HL-60 (cell line): ENCODE results near the gene KLK7.

Source experiments
- GABPA ChIP-seq: IDR thresholded peaks from 2 replicates; pipeline ENCODE4 v1.6.1; 2012; ENCODE audit warnings: low read depth
- POLR2AphosphoS5 ChIP-seq: IDR thresholded peaks from 2 replicates; pipeline ENCODE4 v1.6.1; 2012; ENCODE audit warnings: low read depth
- TF ChIP-seq, protein P1 (sequence below): IDR thresholded peaks from one replicate; pipeline ENCODE4 v1.5.1; 2011; ENCODE audit warnings: low read length, control low read depth, inconsistent platforms; ENCODE audit not compliant: insufficient read depth
- TF ChIP-seq, protein P2 (sequence below): IDR thresholded peaks from 2 replicates; pipeline ENCODE4 v1.6.1; 2012; ENCODE audit warnings: low read depth; ENCODE audit not compliant: insufficient replicate concordance

GRCh38 chr19:50931023-50931422, 52.7 kb downstream of the KLK7 start:
- TF ChIP-seq, protein P1, sequence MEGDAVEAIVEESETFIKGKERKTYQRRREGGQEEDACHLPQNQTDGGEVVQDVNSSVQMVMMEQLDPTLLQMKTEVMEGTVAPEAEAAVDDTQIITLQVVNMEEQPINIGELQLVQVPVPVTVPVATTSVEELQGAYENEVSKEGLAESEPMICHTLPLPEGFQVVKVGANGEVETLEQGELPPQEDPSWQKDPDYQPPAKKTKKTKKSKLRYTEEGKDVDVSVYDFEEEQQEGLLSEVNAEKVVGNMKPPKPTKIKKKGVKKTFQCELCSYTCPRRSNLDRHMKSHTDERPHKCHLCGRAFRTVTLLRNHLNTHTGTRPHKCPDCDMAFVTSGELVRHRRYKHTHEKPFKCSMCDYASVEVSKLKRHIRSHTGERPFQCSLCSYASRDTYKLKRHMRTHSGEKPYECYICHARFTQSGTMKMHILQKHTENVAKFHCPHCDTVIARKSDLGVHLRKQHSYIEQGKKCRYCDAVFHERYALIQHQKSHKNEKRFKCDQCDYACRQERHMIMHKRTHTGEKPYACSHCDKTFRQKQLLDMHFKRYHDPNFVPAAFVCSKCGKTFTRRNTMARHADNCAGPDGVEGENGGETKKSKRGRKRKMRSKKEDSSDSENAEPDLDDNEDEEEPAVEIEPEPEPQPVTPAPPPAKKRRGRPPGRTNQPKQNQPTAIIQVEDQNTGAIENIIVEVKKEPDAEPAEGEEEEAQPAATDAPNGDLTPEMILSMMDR = no peak
- TF ChIP-seq POLR2AphosphoS5 (no peak), GABPA (no peak)
- TF ChIP-seq, protein P2, sequence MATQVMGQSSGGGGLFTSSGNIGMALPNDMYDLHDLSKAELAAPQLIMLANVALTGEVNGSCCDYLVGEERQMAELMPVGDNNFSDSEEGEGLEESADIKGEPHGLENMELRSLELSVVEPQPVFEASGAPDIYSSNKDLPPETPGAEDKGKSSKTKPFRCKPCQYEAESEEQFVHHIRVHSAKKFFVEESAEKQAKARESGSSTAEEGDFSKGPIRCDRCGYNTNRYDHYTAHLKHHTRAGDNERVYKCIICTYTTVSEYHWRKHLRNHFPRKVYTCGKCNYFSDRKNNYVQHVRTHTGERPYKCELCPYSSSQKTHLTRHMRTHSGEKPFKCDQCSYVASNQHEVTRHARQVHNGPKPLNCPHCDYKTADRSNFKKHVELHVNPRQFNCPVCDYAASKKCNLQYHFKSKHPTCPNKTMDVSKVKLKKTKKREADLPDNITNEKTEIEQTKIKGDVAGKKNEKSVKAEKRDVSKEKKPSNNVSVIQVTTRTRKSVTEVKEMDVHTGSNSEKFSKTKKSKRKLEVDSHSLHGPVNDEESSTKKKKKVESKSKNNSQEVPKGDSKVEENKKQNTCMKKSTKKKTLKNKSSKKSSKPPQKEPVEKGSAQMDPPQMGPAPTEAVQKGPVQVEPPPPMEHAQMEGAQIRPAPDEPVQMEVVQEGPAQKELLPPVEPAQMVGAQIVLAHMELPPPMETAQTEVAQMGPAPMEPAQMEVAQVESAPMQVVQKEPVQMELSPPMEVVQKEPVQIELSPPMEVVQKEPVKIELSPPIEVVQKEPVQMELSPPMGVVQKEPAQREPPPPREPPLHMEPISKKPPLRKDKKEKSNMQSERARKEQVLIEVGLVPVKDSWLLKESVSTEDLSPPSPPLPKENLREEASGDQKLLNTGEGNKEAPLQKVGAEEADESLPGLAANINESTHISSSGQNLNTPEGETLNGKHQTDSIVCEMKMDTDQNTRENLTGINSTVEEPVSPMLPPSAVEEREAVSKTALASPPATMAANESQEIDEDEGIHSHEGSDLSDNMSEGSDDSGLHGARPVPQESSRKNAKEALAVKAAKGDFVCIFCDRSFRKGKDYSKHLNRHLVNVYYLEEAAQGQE = no peak
